Measurements from ENCODE around the gene SLC1A4.
"Not testable (repeated sequence)": the region's sequence is repeated elsewhere in the genome, so short reads cannot be mapped to it uniquely, and the experiment has no call there.

Gene SLC1A4

GRCh38 chr2:64995041-64995440 is 5.8 kb downstream of the SLC1A4 start:
- DNase-seq = no peak

GRCh38 chr2:64996871-64997307 is 7.7 kb downstream of the SLC1A4 start:
- no peak for DNase-seq

- no peak for DNase-seq
Observed at GRCh38 chr2:64998658-64999061, 9.5 kb downstream of the SLC1A4 start.

- DNase-seq = no peak
Observed at GRCh38 chr2:64999754-65000153, 10.6 kb downstream of the SLC1A4 start.

GRCh38 chr2:65000644-65001043 is 11.4 kb downstream of the SLC1A4 start:
- no peak for DNase-seq

- DNase-seq = no peak
Observed at GRCh38 chr2:65003037-65003436, 13.8 kb downstream of the SLC1A4 start.

GRCh38 chr2:65004232-65004631 is 15.0 kb downstream of the SLC1A4 start:
- DNase-seq = not testable (repeated sequence)

- no peak for DNase-seq
Observed at GRCh38 chr2:65013776-65014175, 24.6 kb downstream of the SLC1A4 start.

GRCh38 chr2:65015731-65016130 is 26.5 kb downstream of the SLC1A4 start:
- no peak for DNase-seq

- no peak for DNase-seq
Observed at GRCh38 chr2:65016789-65017188, 27.6 kb downstream of the SLC1A4 start.

- no peak for DNase-seq
Observed at GRCh38 chr2:65017335-65017734, 28.1 kb downstream of the SLC1A4 start.

- no peak for DNase-seq
Observed at GRCh38 chr2:65018141-65018582, 29.0 kb downstream of the SLC1A4 start.

- no peak for DNase-seq
Observed at GRCh38 chr2:65019010-65019409, 29.8 kb downstream of the SLC1A4 start.

- DNase-seq = no peak
Observed at GRCh38 chr2:65019675-65020195, 30.5 kb downstream of the SLC1A4 start.

GRCh38 chr2:65020251-65020650 is 31.1 kb downstream of the SLC1A4 start:
- not testable (repeated sequence) for DNase-seq

GRCh38 chr2:65020943-65021528 is 31.8 kb downstream of the SLC1A4 start:
- DNase-seq = no peak

- no peak for DNase-seq
Observed at GRCh38 chr2:65021709-65022108, 32.5 kb downstream of the SLC1A4 start.

GRCh38 chr2:65022189-65022588 is 33.0 kb downstream of the SLC1A4 start:
- no peak for DNase-seq

- no peak for DNase-seq
Observed at GRCh38 chr2:65023742-65024141, 34.5 kb downstream of the SLC1A4 start.

GRCh38 chr2:65024149-65024829 is 35.1 kb downstream of the SLC1A4 start:
- no peak for DNase-seq

- DNase-seq = no peak
Observed at GRCh38 chr2:65025453-65026123, 36.4 kb downstream of the SLC1A4 start.

- no peak for DNase-seq
Observed at GRCh38 chr2:65026154-65026553, 37.0 kb downstream of the SLC1A4 start.

- DNase-seq = no peak
Observed at GRCh38 chr2:65026704-65027464, 37.7 kb downstream of the SLC1A4 start.

Measured in femur (tissue), 1 donor.